NCI-H2081 treated with DMSO at 0.1 percent for 48 hours (cell line): ENCODE measurements around the gene NOX5.
"Not testable (repeated sequence)": the region's sequence is repeated elsewhere in the genome, so short reads cannot be mapped to it uniquely, and the experiment has no call there.

Source experiments
- DNase-seq: peaks from one replicate; lab custom pipeline; 2025; lab: John Stamatoyannopoulos, UW

The NOX5 gene

GRCh38 chr15:69014454-69014853, at the start of gene NOX5:
NOX5 (plus strand) TSS chr15:69014695; CDS start chr15:69014736, 41 bp downstream.
- DNase-seq: no peak

- DNase-seq: no peak
Measured at GRCh38 chr15:68966996-68967395, 47.5 kb upstream of the NOX5 start.

- no peak for DNase-seq
Measured at GRCh38 chr15:68967948-68968347, 46.5 kb upstream of the NOX5 start.

GRCh38 chr15:68969298-68969697, 45.2 kb upstream of the NOX5 start:
- no peak for DNase-seq

GRCh38 chr15:68972201-68973065, 42.1 kb upstream of the NOX5 start:
- no peak for DNase-seq

- DNase-seq: not testable (repeated sequence)
Measured at GRCh38 chr15:68975651-68976160, 38.8 kb upstream of the NOX5 start.

- not testable (repeated sequence) for DNase-seq
Measured at GRCh38 chr15:68977426-68977825, 37.1 kb upstream of the NOX5 start.

GRCh38 chr15:68979006-68979405, 35.5 kb upstream of the NOX5 start:
- DNase-seq: no peak

GRCh38 chr15:68979816-68980215, 34.7 kb upstream of the NOX5 start:
- no peak for DNase-seq

- DNase-seq: no peak
Measured at GRCh38 chr15:68980786-68981185, 33.7 kb upstream of the NOX5 start.

- DNase-seq: no peak
Measured at GRCh38 chr15:68981941-68982340, 32.6 kb upstream of the NOX5 start.

GRCh38 chr15:68982976-68983563, 31.4 kb upstream of the NOX5 start:
- DNase-seq: no peak

- no peak for DNase-seq
Measured at GRCh38 chr15:68983961-68984481, 30.5 kb upstream of the NOX5 start.

GRCh38 chr15:68984586-68984985, 29.9 kb upstream of the NOX5 start:
- DNase-seq: no peak

GRCh38 chr15:68985361-68985891, 29.1 kb upstream of the NOX5 start:
- no peak for DNase-seq

GRCh38 chr15:68986322-68986721, 28.2 kb upstream of the NOX5 start:
- no peak for DNase-seq

- no peak for DNase-seq
Measured at GRCh38 chr15:68987120-68987519, 27.4 kb upstream of the NOX5 start.

GRCh38 chr15:68987676-68988075, 26.8 kb upstream of the NOX5 start:
- DNase-seq: no peak

- DNase-seq: no peak
Measured at GRCh38 chr15:68989541-68990230, 24.8 kb upstream of the NOX5 start.

GRCh38 chr15:68990231-68990991, 24.1 kb upstream of the NOX5 start:
- no peak for DNase-seq

- no peak for DNase-seq
Measured at GRCh38 chr15:68990992-68991500, 23.4 kb upstream of the NOX5 start.
